Tibial artery (tissue), 4 donors: Measurements from ENCODE around the gene RAB42.

Experiments
- DNase-seq, 2 donors: peaks; one replicate each; pipeline ENCODE4 v3.0.0-alpha.2; 2019
- H3K27ac ChIP-seq, 2 donors: fragments of 200-600 bp; sonication (generic) in 1 of 2; 1 replicate in 1 of 2; 2 replicates in 1 of 2; pipeline ENCODE4 v1.5.1; 2018 to 2019; ENCODE audit warnings: mild to moderate bottlenecking in 1 of 2
- H3K27me3 ChIP-seq, 2 donors: fragments of 200-600 bp; sonication (generic) in 1 of 2; one replicate each; pipeline versions ENCODE4 v1.5.1 to v1.6.0; 2016 to 2019
- H3K36me3 ChIP-seq, 3 donors: fragments of 200-600 bp; sonication (generic) in 2 of 3; one replicate each; pipeline ENCODE4 v1.5.1; 2016 to 2019; ENCODE audit warnings: mild to moderate bottlenecking in 2 of 3
- H3K4me1 ChIP-seq, 4 donors: fragments of 200-600 bp; sonication (generic) in 2 of 4; 1 replicate in 3 of 4; 2 replicates in 1 of 4; pipeline ENCODE4 v1.5.1; 2016 to 2019
- H3K4me3 ChIP-seq, 2 donors: fragments of 200-600 bp; sonication (generic) in 1 of 2; 1 replicate in 1 of 2; 2 replicates in 1 of 2; pipeline ENCODE4 v1.5.1; 2018 to 2019; ENCODE audit warnings: mild to moderate bottlenecking in 2 of 2
- H3K9me3 ChIP-seq, 3 donors: fragments of 200-600 bp; sonication (generic) in 1 of 3; one replicate each; pipeline ENCODE4 v1.5.1; 2016 to 2019
- CTCF ChIP-seq, 2 experiments: fragments of 200-600 bp in 1 of 2; fragments of 450-650 bp in 1 of 2; IDR thresholded peaks; one replicate each; pipeline ENCODE4 v1.5.1; 2017 to 2019; ENCODE audit warnings: antibody characterized with exemption in 2 of 2, mild to moderate bottlenecking in 1 of 2, moderate library complexity in 1 of 2
- intact Hi-C: fragments of 100-400 bp; cut with DNase I; formaldehyde crosslinking; loops from one replicate; pipeline ENCODE4 v1.15.0; 2023; ENCODE audit warnings: low total_unique reads

Gene RAB42

GRCh38 chr1:28591708-28592320, at the start of gene RAB42:
Gene RAB42, plus strand, starts transcription at chr1:28592265. Its CDS starts 247 bp downstream, at chr1:28592512.
- peak; percentile 59 to 70 for DNase-seq
- peak within 1 kb of the TSS in 1 of 2 donors; percentile 30 for H3K27ac ChIP-seq
- TF ChIP-seq CTCF (IDR thresholded peaks at IDR 0.05), result no peak

GRCh38 chr1:28545246-28545628, 46.8 kb upstream of the RAB42 start:
- Histone ChIP-seq H3K9me3 (no peaks in the 10 kb centered on the region), H3K4me1 (no peaks in the 10 kb centered on the region), H3K27me3 (no peaks in the 10 kb centered on the region), H3K4me3 (no peak overlapping the region), H3K36me3 (no peaks in the 10 kb centered on the region), H3K27ac (no peak overlapping the region)
- no peak for DNase-seq
- intact Hi-C loops, result no loop called here
- no peak for TF ChIP-seq CTCF (IDR thresholded peaks at IDR 0.05)

More at GRCh38 chr1:28591708-28592320, at the start of gene RAB42:
- H3K36me3 ChIP-seq, result no peaks in the 10 kb centered on the region
- peaks cover 0 to 15% (median 8%) of the 10 kb centered on the region in 4 donors for H3K4me1 ChIP-seq
- H3K27me3 ChIP-seq, result no peaks in the 10 kb centered on the region
- no peaks in the 10 kb centered on the region for H3K9me3 ChIP-seq
- H3K4me3 ChIP-seq, result peak within 1 kb of the TSS; percentile 52 to 63
- intact Hi-C loops, result no loop called here

GRCh38 chr1:28548318-28548717, 43.7 kb upstream of the RAB42 start:
- Histone ChIP-seq H3K9me3 (no peaks in the 10 kb centered on the region), H3K27ac (no peak overlapping the region), H3K4me1 (peaks cover 0 to 7% (median 0%) of the 10 kb centered on the region in 4 donors), H3K4me3 (no peak overlapping the region), H3K36me3 (no peaks in the 10 kb centered on the region), H3K27me3 (no peaks in the 10 kb centered on the region)
- no peak for TF ChIP-seq CTCF (IDR thresholded peaks at IDR 0.05)
- no peak for DNase-seq
- intact Hi-C loops, result no loop called here

GRCh38 chr1:28551381-28551780, 40.7 kb upstream of the RAB42 start:
- Histone ChIP-seq H3K27ac (no peak overlapping the region), H3K36me3 (peaks cover 5 to 15% (median 8%) of the 10 kb centered on the region in 3 donors), H3K4me3 (no peak overlapping the region), H3K27me3 (no peaks in the 10 kb centered on the region), H3K9me3 (no peaks in the 10 kb centered on the region), H3K4me1 (peaks cover 0 to 18% (median 7%) of the 10 kb centered on the region in 4 donors)
- no peak for TF ChIP-seq CTCF (IDR thresholded peaks at IDR 0.05)
- DNase-seq, result no peak
- intact Hi-C loops, result loop anchor here (5.0 kb wide), 1 partner anchor 34 kb away; no protein-coding TSS in a partner anchor

- peak in 1 of 2 experiments; percentile 8 for TF ChIP-seq CTCF (IDR thresholded peaks at IDR 0.05)
- Histone ChIP-seq H3K27me3 (no peaks in the 10 kb centered on the region), H3K4me1 (peaks cover 0 to 18% (median 7%) of the 10 kb centered on the region in 4 donors), H3K9me3 (no peaks in the 10 kb centered on the region), H3K36me3 (peaks cover 15 to 31% (median 15%) of the 10 kb centered on the region in 3 donors), H3K27ac (peak within 1 kb of the TSS; percentile 90 to 97), H3K4me3 (peak within 1 kb of the TSS; percentile 82 to 95)
- peak; percentile 96 to 98 for DNase-seq
- intact Hi-C loops, result loop anchor here (5.0 kb wide), 1 partner anchor 36 kb away; no protein-coding TSS in a partner anchor
Measured at GRCh38 chr1:28552758-28553663, 39.1 kb upstream of the RAB42 start, which contains the start of gene TRNAU1AP. Gene TRNAU1AP, plus strand, starts transcription at chr1:28553085. Its CDS starts 26 bp downstream, at chr1:28553111.
